ENCODE data around the gene ENPP4. TPM values are rescaled to one million over a fixed set of nuclear protein-coding genes. Genes with fewer than 3 reads are reported as not detected.
"Not testable (repeated sequence)": the region's sequence is repeated elsewhere in the genome, so short reads cannot be mapped to it uniquely, and the experiment has no call there.

The ENPP4 gene
- total RNA-seq, 3 donors from 2014 or later, result 18.5 to 24.2 (median 23.2) TPM

GRCh38 chr6:46118157-46118556, 11.6 kb upstream of the ENPP4 start:
- TF ChIP-seq CTCF (IDR thresholded peaks at IDR 0.05), result no peak
- ATAC-seq (no peak), DNase-seq (no peak)
- no peak overlapping the region for H3K4me3 ChIP-seq
- no peaks in the 10 kb centered on the region for H3K9me3 ChIP-seq
- H3K36me3 ChIP-seq (ENCODE audit: low read depth), result no peaks in the 10 kb centered on the region
- intact Hi-C loops (cut with DNase I, micrococcal nuclease), result no loop called here
- peaks cover 8% of the 10 kb centered on the region for H3K4me1 ChIP-seq (ENCODE audit: low read depth)

- intact Hi-C loops (cut with DNase I, micrococcal nuclease), result no loop called here
- DNase-seq (no peak), ATAC-seq (no peak)
- Histone ChIP-seq H3K9me3 (no peaks in the 10 kb centered on the region), H3K36me3 (ENCODE audit: low read depth) (no peaks in the 10 kb centered on the region), H3K4me3 (no peak overlapping the region), H3K4me1 (ENCODE audit: low read depth) (peaks cover under 1% of the 10 kb centered on the region)
- no peak for TF ChIP-seq CTCF (IDR thresholded peaks at IDR 0.05)
Measured at GRCh38 chr6:46118836-46119235, 11.0 kb upstream of the ENPP4 start.

GRCh38 chr6:46119679-46120078, 10.1 kb upstream of the ENPP4 start:
- H3K4me1 ChIP-seq (ENCODE audit: low read depth); intact Hi-C loops (cut with DNase I, micrococcal nuclease); DNase-seq; H3K4me3 ChIP-seq; H3K9me3 ChIP-seq; H3K36me3 ChIP-seq (ENCODE audit: low read depth); ATAC-seq: not testable (repeated sequence)

- Histone ChIP-seq H3K9me3 (no peaks in the 10 kb centered on the region), H3K4me1 (ENCODE audit: low read depth) (peaks cover 12% of the 10 kb centered on the region), H3K4me3 (no peak overlapping the region), H3K36me3 (ENCODE audit: low read depth) (no peaks in the 10 kb centered on the region)
- ATAC-seq, result no peak
- intact Hi-C loops (cut with DNase I, micrococcal nuclease), result no loop called here
- no peak for DNase-seq
- TF ChIP-seq CTCF (IDR thresholded peaks at IDR 0.05), result no peak
Measured at GRCh38 chr6:46128476-46128875, 1.3 kb upstream of the ENPP4 start.

- intact Hi-C loops (cut with DNase I, micrococcal nuclease), result no loop called here
- H3K4me3 ChIP-seq, result peak overlapping the region; percentile 45
- ATAC-seq (peak; percentile 43), DNase-seq (no peak)
- H3K9me3 ChIP-seq, result no peaks in the 10 kb centered on the region
- H3K4me1 ChIP-seq (ENCODE audit: low read depth), result peaks cover 12% of the 10 kb centered on the region
- TF ChIP-seq CTCF (IDR thresholded peaks at IDR 0.05), result no peak
- no peaks in the 10 kb centered on the region for H3K36me3 ChIP-seq (ENCODE audit: low read depth)
Measured at GRCh38 chr6:46129291-46129628, 529 bp upstream of the ENPP4 start.

- Histone ChIP-seq H3K9me3 (no peaks in the 10 kb centered on the region), H3K36me3 (ENCODE audit: low read depth) (no peaks in the 10 kb centered on the region), H3K4me1 (ENCODE audit: low read depth) (peaks cover 12% of the 10 kb centered on the region), H3K4me3 (no peak overlapping the region)
- DNase-seq (no peak), ATAC-seq (no peak)
- intact Hi-C loops (cut with DNase I, micrococcal nuclease), result no loop called here
- TF ChIP-seq CTCF (IDR thresholded peaks at IDR 0.05), result no peak
Measured at GRCh38 chr6:46130666-46131065, 877 bp downstream of the ENPP4 start.

- H3K9me3 ChIP-seq; ATAC-seq; DNase-seq; H3K36me3 ChIP-seq (ENCODE audit: low read depth); intact Hi-C loops (cut with DNase I, micrococcal nuclease); H3K4me3 ChIP-seq: not testable (repeated sequence)
- H3K4me1 ChIP-seq (ENCODE audit: low read depth), result peaks cover 12% of the 10 kb centered on the region
Measured at GRCh38 chr6:46131291-46131690, 1.5 kb downstream of the ENPP4 start.
